IMR-90 (cell line): ENCODE measurements around the gene SNX25. TPM values are rescaled to one million over a fixed set of nuclear protein-coding genes. Genes with fewer than 3 reads are reported as not detected.

Source experiments
- ATAC-seq: fragments of 200-7000 bp; cut with Tn5 transposase; 2 replicates; pipeline ENCODE4 v1.9.1; 2020; ENCODE audit warnings: low read depth, mild to moderate bottlenecking, moderate library complexity
- BruUV-seq: library from RNA; stranded (reverse); fragments of 400-500 nt; replicated peaks from 2 replicates; lab custom pipeline; 2021; lab: Mats Ljungman, UMichigan
- CTCF ChIA-PET: fragments of 300-600 bp; formaldehyde crosslinking; extraction: SDS; loops from one replicate; lab custom pipeline; 2021; ENCODE audit warnings: antibody characterized with exemption; lab: Yijun Ruan, JAX
- POLR2A ChIA-PET: fragments of 300-600 bp; sonication (Branson Sonifier 250); formaldehyde crosslinking; loops from one replicate; lab custom pipeline; 2022; ENCODE audit warnings: antibody characterized with exemption; ENCODE audit not compliant: unreplicated experiment; lab: Charles Lee
- DNase-seq: peaks from one replicate; pipeline ENCODE4 v3.0.0; 2013
- H2AFZ ChIP-seq: replicated peaks from 2 replicates; pipeline ENCODE3; 2013; ENCODE audit warnings: low read length, mild to moderate bottlenecking; ENCODE audit not compliant: poor library complexity
- H2AK5ac ChIP-seq: 2 replicates; pipeline ENCODE4 v1.6.1; 2013; ENCODE audit warnings: low read depth, low read length, inconsistent platforms
- H2AK9ac ChIP-seq: replicated peaks from 2 replicates; pipeline ENCODE3; 2013; ENCODE audit warnings: mild to moderate bottlenecking, low read depth, low read length, moderate library complexity; ENCODE audit not compliant: poor library complexity
- H2BK120ac ChIP-seq: 2 replicates; pipeline ENCODE4 v1.6.1; 2013; ENCODE audit warnings: low read depth, low read length, inconsistent platforms
- H2BK15ac ChIP-seq: 3 replicates; pipeline ENCODE4 v1.6.1; 2013; ENCODE audit warnings: low read depth, low read length, inconsistent platforms
- H2BK20ac ChIP-seq: 2 replicates; pipeline ENCODE4 v1.6.1; 2013; ENCODE audit warnings: low read depth, mild to moderate bottlenecking, inconsistent platforms, low read length, moderate library complexity
- H2BK5ac ChIP-seq: 2 replicates; pipeline ENCODE4 v1.6.1; 2013; ENCODE audit warnings: mild to moderate bottlenecking, low read depth, low read length, inconsistent platforms; ENCODE audit not compliant: poor library complexity, severe bottlenecking
- H3K14ac ChIP-seq: replicated peaks from 2 replicates; pipeline ENCODE4 v1.6.1; 2013; ENCODE audit warnings: low read depth, low read length, inconsistent platforms
- H3K18ac ChIP-seq: 2 replicates; pipeline ENCODE4 v1.6.1; 2013; ENCODE audit warnings: low read depth, low read length, control low read depth
- H3K23ac ChIP-seq: 2 replicates; pipeline ENCODE4 v1.6.1; 2013; ENCODE audit warnings: low read depth, low read length, inconsistent platforms
- H3K27ac ChIP-seq: 2 replicates; pipeline ENCODE4 v1.5.1; 2013; ENCODE audit warnings: mild to moderate bottlenecking, control low read depth, low read length; ENCODE audit not compliant: insufficient read depth
- H3K27me3 ChIP-seq: 2 replicates; pipeline ENCODE4 v1.6.1; 2013; ENCODE audit warnings: low read length; ENCODE audit not compliant: control insufficient read depth, insufficient read depth
- H3K36me3 ChIP-seq: 2 replicates; pipeline ENCODE4 v1.6.1; 2013; ENCODE audit warnings: low read length, mixed read lengths; ENCODE audit not compliant: control insufficient read depth, insufficient read depth
- H3K4ac ChIP-seq: 2 replicates; pipeline ENCODE4 v1.6.1; 2013; ENCODE audit warnings: low read depth, low read length, inconsistent platforms
- H3K4me1 ChIP-seq: 2 replicates; pipeline ENCODE4 v1.6.1; 2013; ENCODE audit warnings: low read length, mixed read lengths; ENCODE audit not compliant: control insufficient read depth, insufficient read depth
- H3K4me2 ChIP-seq: 2 replicates; pipeline ENCODE4 v1.6.1; 2013; ENCODE audit warnings: low read depth, mild to moderate bottlenecking, control low read depth, low read length, moderate library complexity
- H3K4me3 ChIP-seq: 2 replicates; pipeline ENCODE4 v1.5.1; 2013; ENCODE audit warnings: low read depth, mild to moderate bottlenecking, control low read depth, low read length, moderate library complexity; ENCODE audit not compliant: insufficient read depth
- H3K56ac ChIP-seq: 2 replicates; pipeline ENCODE4 v1.6.1; 2013; ENCODE audit warnings: low read length, inconsistent platforms; ENCODE audit not compliant: insufficient read depth; ENCODE audit errors: extremely low read depth
- H3K79me1 ChIP-seq, 2 experiments: 2 replicates each; pipeline ENCODE4 v1.6.1; 2013; ENCODE audit warnings: low read length in 2 of 2, inconsistent platforms in 1 of 2, low read depth in 1 of 2
- H3K9ac ChIP-seq: 2 replicates; pipeline ENCODE4 v1.6.1; 2013; ENCODE audit warnings: low read depth, low read length, control low read depth
- H3K9me1 ChIP-seq: 2 replicates; pipeline ENCODE4 v1.6.1; 2013; ENCODE audit warnings: low read length, inconsistent platforms; ENCODE audit not compliant: insufficient read depth
- H3K9me3 ChIP-seq: 2 replicates; pipeline ENCODE4 v1.6.1; 2013; ENCODE audit warnings: low read length; ENCODE audit not compliant: control insufficient read depth, insufficient read depth
- H4K20me1 ChIP-seq: 2 replicates; pipeline ENCODE4 v1.6.1; 2013; ENCODE audit warnings: low read length, inconsistent platforms; ENCODE audit not compliant: insufficient read depth
- H4K5ac ChIP-seq: 2 replicates; pipeline ENCODE4 v1.6.1; 2013; ENCODE audit warnings: mild to moderate bottlenecking, low read depth, low read length, control low read depth
- H4K8ac ChIP-seq, 2 experiments: 2 replicates each; pipeline ENCODE4 v1.6.1; 2013; ENCODE audit warnings: low read depth in 2 of 2, low read length in 2 of 2, control low read depth in 1 of 2, inconsistent platforms in 1 of 2
- H4K91ac ChIP-seq: 2 replicates; pipeline ENCODE4 v1.6.1; 2013; ENCODE audit warnings: low read depth, low read length, inconsistent platforms; ENCODE audit not compliant: insufficient read depth
- CEBPB ChIP-seq: IDR thresholded peaks from 2 replicates; pipeline ENCODE4 v1.6.1; 2012; ENCODE audit warnings: low read depth, low read length, improper control_type of control experiment
- CHD1 ChIP-seq: IDR thresholded peaks from 2 replicates; pipeline ENCODE4 v1.6.1; 2012; ENCODE audit warnings: low read depth, low read length, improper control_type of control experiment
- FOS ChIP-seq: fragments of 150-350 bp; IDR thresholded peaks from 2 replicates; pipeline ENCODE4 v1.6.1; 2016; ENCODE audit warnings: low read depth, low read length
- MAFK ChIP-seq: IDR thresholded peaks from 2 replicates; pipeline ENCODE4 v1.6.1; 2012; ENCODE audit warnings: low read depth, low read length, improper control_type of control experiment
- MAZ ChIP-seq: IDR thresholded peaks from 2 replicates; pipeline ENCODE4 v1.6.1; 2012; ENCODE audit warnings: low read depth, mild to moderate bottlenecking, low read length, improper control_type of control experiment, moderate library complexity, borderline replicate concordance
- MXI1 ChIP-seq: IDR thresholded peaks from 2 replicates; pipeline ENCODE4 v1.6.1; 2012; ENCODE audit warnings: low read depth, mild to moderate bottlenecking, low read length, moderate library complexity, borderline replicate concordance
- POLR2A ChIP-seq: IDR thresholded peaks from 2 replicates; pipeline ENCODE4 v1.6.1; 2012; ENCODE audit warnings: mild to moderate bottlenecking, low read depth, low read length
- RAD21 ChIP-seq: IDR thresholded peaks from 2 replicates; pipeline ENCODE4 v1.6.1; 2012; ENCODE audit warnings: low read length, improper control_type of control experiment
- RCOR1 ChIP-seq: IDR thresholded peaks from 2 replicates; pipeline ENCODE4 v1.6.1; 2012; ENCODE audit warnings: mild to moderate bottlenecking, low read length, improper control_type of control experiment; ENCODE audit not compliant: insufficient replicate concordance
- RFX5 ChIP-seq: IDR thresholded peaks from 2 replicates; pipeline ENCODE4 v1.8.0; 2012; ENCODE audit warnings: low read depth, mild to moderate bottlenecking, low read length, moderate library complexity
- WGBS, 2 experiments: methylation state at CpG; one replicate each; pipeline versions ENCODE4 v1.1.5 to v1.1.7; 2013; ENCODE audit warnings: missing lambda C conversion rate in 2 of 2; ENCODE audit not compliant: insufficient read length in 1 of 2; ENCODE audit errors: extremely low coverage in 2 of 2; 5-methylcytosine and 5-hydroxymethylcytosine counted together
- dilution Hi-C: fragments of 300-500 bp; cut with HindIII; formaldehyde crosslinking; loops from one replicate; pipeline ENCODE4 v1.14.3; 2018; ENCODE audit warnings: low sequenced_read_pairs; ENCODE audit not compliant: unreplicated experiment
- in situ Hi-C: fragments of 300-500 bp; cut with MboI; formaldehyde crosslinking; loops from 3 replicates; pipeline ENCODE4 v1.14.3; 2019; ENCODE audit warnings: low sequenced_read_pairs, inconsistent platforms, mixed read lengths
- intact Hi-C: fragments of 100-400 bp; cut with micrococcal nuclease; formaldehyde crosslinking; loops from 2 replicates; pipeline ENCODE4 v1.10.0; 2022
- polyA plus RNA-seq, 3 experiments: library from polyadenylated mRNA; depleted of rRNA; stranded (reverse); fragments of >200 nt; gene quantifications; 2 replicates each; pipeline ENCODE4 v1.2.3, GENCODE V29; 2012; ENCODE audit warnings: low replicate concordance in 1 of 3
- total RNA-seq: library from RNA; depleted of rRNA; stranded (reverse); fragments of >200 nt; gene quantifications from 2 replicates; pipeline ENCODE4 v1.2.3, GENCODE V29; 2012
- TF ChIP-seq, protein P1 (sequence below): fragments of 150-350 bp; IDR thresholded peaks from 2 replicates; pipeline ENCODE4 v1.6.1; 2016; ENCODE audit warnings: low read depth, mild to moderate bottlenecking, low read length, moderate library complexity, borderline replicate concordance
- TF ChIP-seq, protein P2 (sequence below): fragments of 150-350 bp; IDR thresholded peaks from 2 replicates; pipeline ENCODE4 v1.6.1; 2017; ENCODE audit warnings: mild to moderate bottlenecking, antibody characterized with exemption, low read length, low read depth

SNX25 gene
- total and polyA plus RNA-seq, 2 of the 4 experiments (the other 2 are of a cell fraction), result 11.4 to 28.3 TPM

DNA sequence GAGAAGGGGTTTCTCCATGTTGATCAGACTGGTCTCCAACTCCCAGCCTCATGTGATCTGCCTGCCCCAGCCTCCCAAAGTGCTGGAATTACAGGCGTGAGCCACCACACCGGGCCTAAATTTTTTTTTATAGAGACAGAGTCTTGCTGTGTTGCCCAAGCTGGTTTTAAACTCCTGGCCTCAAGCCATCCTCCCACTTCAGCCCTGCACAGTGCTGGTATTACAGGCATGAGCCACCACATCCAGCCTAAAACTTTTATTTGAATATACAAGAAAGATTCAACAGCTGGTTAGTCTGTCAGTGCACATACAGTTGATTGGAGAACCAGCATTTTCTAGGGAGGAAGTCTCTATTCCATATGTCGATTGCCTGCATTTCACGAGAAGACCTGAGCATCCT is 95.1 kb downstream of the SNX25 start:
- Histone ChIP-seq H3K23ac (no peak overlapping the region), H3K36me3 (no peaks in the 10 kb centered on the region), H3K18ac (no peak overlapping the region), H2BK15ac (peak overlapping the region; percentile 19; the same call in 1 of the 3 replicates), H3K4me2 (no peak overlapping the region), H3K4me3 (no peak overlapping the region), H3K9me1 (peaks cover 16% of the 10 kb centered on the region), H2AK9ac (no peak overlapping the region), H3K4me1 (peaks cover 11% of the 10 kb centered on the region), H3K4ac (peak overlapping the region; percentile 23; the same call in 1 of the 2 replicates), H4K91ac (no peak overlapping the region), H3K56ac (no peak overlapping the region), H3K79me1 (peaks cover 11 to 22% of the 10 kb centered on the region in 2 experiments; a peak in 2 of 4 replicates), H4K20me1 (peaks cover 4% of the 10 kb centered on the region; the same call in 1 of the 2 replicates), H3K9me3 (no peaks in the 10 kb centered on the region), H4K5ac (no peak overlapping the region), H2AFZ (peak overlapping the region; percentile 73), H3K27ac (no peak overlapping the region), H2BK120ac (no peak overlapping the region), H3K14ac (no peak overlapping the region), H2AK5ac (peak overlapping the region; percentile 20; the same call in 1 of the 2 replicates), H3K9ac (no peak overlapping the region), H2BK5ac (no peak overlapping the region), H2BK20ac (peak overlapping the region; percentile 4; the same call in 1 of the 2 replicates), H4K8ac (no peak overlapping the region), H3K27me3 (no peaks in the 10 kb centered on the region)
- TF ChIP-seq POLR2A, result no peak
- no peak for TF ChIP-seq FOS
- TF ChIP-seq, protein P1, sequence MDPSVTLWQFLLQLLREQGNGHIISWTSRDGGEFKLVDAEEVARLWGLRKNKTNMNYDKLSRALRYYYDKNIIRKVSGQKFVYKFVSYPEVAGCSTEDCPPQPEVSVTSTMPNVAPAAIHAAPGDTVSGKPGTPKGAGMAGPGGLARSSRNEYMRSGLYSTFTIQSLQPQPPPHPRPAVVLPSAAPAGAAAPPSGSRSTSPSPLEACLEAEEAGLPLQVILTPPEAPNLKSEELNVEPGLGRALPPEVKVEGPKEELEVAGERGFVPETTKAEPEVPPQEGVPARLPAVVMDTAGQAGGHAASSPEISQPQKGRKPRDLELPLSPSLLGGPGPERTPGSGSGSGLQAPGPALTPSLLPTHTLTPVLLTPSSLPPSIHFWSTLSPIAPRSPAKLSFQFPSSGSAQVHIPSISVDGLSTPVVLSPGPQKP, result no peak
- TF ChIP-seq RCOR1, result no peak
- TF ChIP-seq RAD21, result no peak
- TF ChIP-seq CEBPB, result no peak
- TF ChIP-seq RFX5, result no peak
- TF ChIP-seq MAZ, result no peak
- TF ChIP-seq MXI1, result no peak
- TF ChIP-seq, protein P2, sequence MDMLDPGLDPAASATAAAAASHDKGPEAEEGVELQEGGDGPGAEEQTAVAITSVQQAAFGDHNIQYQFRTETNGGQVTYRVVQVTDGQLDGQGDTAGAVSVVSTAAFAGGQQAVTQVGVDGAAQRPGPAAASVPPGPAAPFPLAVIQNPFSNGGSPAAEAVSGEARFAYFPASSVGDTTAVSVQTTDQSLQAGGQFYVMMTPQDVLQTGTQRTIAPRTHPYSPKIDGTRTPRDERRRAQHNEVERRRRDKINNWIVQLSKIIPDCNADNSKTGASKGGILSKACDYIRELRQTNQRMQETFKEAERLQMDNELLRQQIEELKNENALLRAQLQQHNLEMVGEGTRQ, result no peak
- no peak for TF ChIP-seq MAFK
- TF ChIP-seq CHD1, result no peak
- WGBS, 2 experiments, result no CpG with 5 or more reads among the region's 4 CpGs
- DNase-seq, result peak; percentile 25
- intact Hi-C loops (no loop called here), in situ Hi-C loops (no loop called here), dilution Hi-C loops (no loop called here)
- CTCF ChIA-PET, result interaction anchor here (1.2 kb wide), 1 partner anchor 15 kb away, joined by 3 read pairs; no protein-coding TSS in a partner anchor
- POLR2A ChIA-PET, result interaction anchor here (0.6 kb wide), 1 partner anchor 94 kb away, joined by 3 read pairs; no protein-coding TSS in a partner anchor
- BruUV-seq, result no TSS peak
- peak; percentile 30 for ATAC-seq
